K562 (cell line): Measurements from ENCODE around the gene WDR76. TPM values are rescaled to one million over a fixed set of nuclear protein-coding genes. Genes with fewer than 3 reads are reported as not detected.

Source experiments
- ARHGAP35 ChIP-seq: fragments of 450-650 bp; IDR thresholded peaks from 2 replicates; pipeline ENCODE4 v1.6.1; 2018; ENCODE audit not compliant: partially characterized antibody
- ARID3B ChIP-seq: fragments of 250-450 bp; sonication (Bioruptor Pico); IDR thresholded peaks from 2 replicates; pipeline ENCODE4 v1.4.0; 2020; ENCODE audit warnings: borderline replicate concordance
- CHD7 ChIP-seq: fragments of 200-600 bp; sonication (generic); IDR thresholded peaks from one replicate; pipeline ENCODE4 v1.6.1; 2012; ENCODE audit warnings: mild to moderate bottlenecking, low read depth, low read length, inconsistent platforms
- HMG20A ChIP-seq: fragments of 450-650 bp; formaldehyde crosslinking; conservative IDR thresholded peaks from 2 replicates; pipeline ENCODE4 v1.4.0; 2020; ENCODE audit warnings: mild to moderate bottlenecking, mixed read lengths
- RCOR1 ChIP-seq, 2 experiments: IDR thresholded peaks; 2 replicates each; pipeline ENCODE4 v1.6.1; 2012; ENCODE audit warnings: low read depth in 2 of 2, low read length in 2 of 2, borderline replicate concordance in 1 of 2, improper control_type of control experiment in 1 of 2
- TAF7 ChIP-seq: fragments of 450-650 bp; IDR thresholded peaks from 2 replicates; pipeline ENCODE4 v1.6.1; 2016; ENCODE audit warnings: missing genetic modification characterization, missing compliant biosample characterization
- TFE3 ChIP-seq: fragments of 450-650 bp; formaldehyde crosslinking; IDR thresholded peaks from 2 replicates; pipeline ENCODE4 v1.4.0; 2020; ENCODE audit warnings: mild to moderate bottlenecking, mixed read lengths
- ZHX1 ChIP-seq: fragments of 150-350 bp; conservative IDR thresholded peaks from 2 replicates; pipeline ENCODE4 v1.6.1; 2014; ENCODE audit warnings: low read length
- ZNF212 ChIP-seq: fragments of 450-650 bp; formaldehyde crosslinking; IDR thresholded peaks from 2 replicates; pipeline ENCODE4 v1.4.0; 2020; ENCODE audit warnings: mild to moderate bottlenecking
- ZNF311 ChIP-seq: fragments of 250-450 bp; sonication (Bioruptor Pico); IDR thresholded peaks from 2 replicates; pipeline ENCODE4 v1.4.0; 2020; ENCODE audit warnings: mild to moderate bottlenecking, moderate library complexity
- ZNF41 ChIP-seq: fragments of 250-450 bp; sonication (Bioruptor Pico); conservative IDR thresholded peaks from 2 replicates; pipeline ENCODE4 v1.4.0; 2020; ENCODE audit warnings: mild to moderate bottlenecking
- polyA plus RNA-seq, 8 experiments: library from polyadenylated mRNA; depleted of rRNA in 4 of 8; stranded (reverse) in 5 of 8; unstranded in 3 of 8; fragments of >200 nt; fragmentation: Nextera tagmentation in 2 of 8; fragmentation: Illumina TruSeq in 1 of 8; extraction: Ambion mirVana in 2 of 8; extraction: Trizol in 1 of 8; gene quantifications; 2 replicates each; pipeline versions ENCODE4 v1.2.1 to v1.2.3, GENCODE V29; 2011 to 2014; ENCODE audit warnings: inconsistent platforms in 1 of 8, missing spikeins in 1 of 8
- total RNA-seq, 7 experiments: library from RNA; depleted of rRNA in 6 of 7; stranded (reverse); fragments of >200 nt in 6 of 7; fragmentation: Illumina TruSeq in 2 of 7; extraction: Trizol in 2 of 7; gene quantifications; 2 replicates each; pipeline versions ENCODE4 v1.2.1 to v1.2.3, GENCODE V29; 2011 to 2021; ENCODE audit warnings: low replicate concordance in 1 of 7

Gene WDR76
- total and polyA plus RNA-seq, 9 of the 15 experiments (the other 6 are each of a cell fraction or from before 2014, with no cell fraction given) = 9.8 to 69.5 (median 44.4) TPM

- TF ChIP-seq CHD7 = no peak
- no peak for TF ChIP-seq ARID3B
- TF ChIP-seq ARHGAP35 = no peak
- TF ChIP-seq TAF7 (tag) = no peak
- no peak for TF ChIP-seq RCOR1 (IDR thresholded peaks at IDR 0.05; ENCODE audit: borderline replicate concordance in 1 of 2, low read depth in 2 of 2, low read length in 2 of 2)
- TF ChIP-seq TFE3 = no peak
- TF ChIP-seq ZHX1 = no peak
- TF ChIP-seq ZNF311 (CRISPR knock-in tag) = no peak
- TF ChIP-seq ZNF41 (CRISPR knock-in tag) = no peak
- no peak for TF ChIP-seq HMG20A (CRISPR knock-in tag)
- TF ChIP-seq ZNF212 (CRISPR knock-in tag) = no peak
Measured at GRCh38 chr15:43796566-43796965, 30.2 kb upstream of the WDR76 start (continued).
